Caco-2 (cell line): ENCODE data around the gene SPNS2. TPM values are rescaled to one million over a fixed set of nuclear protein-coding genes. Genes with fewer than 3 reads are reported as not detected.

ENCODE experiments used
- BruUV-seq: library from RNA; stranded (reverse); fragments of 400-500 nt; replicated peaks from 2 replicates; lab custom pipeline; 2021; lab: Mats Ljungman, UMichigan
- CTCF ChIA-PET: fragments of 300-600 bp; sonication (Branson Sonifier 250); formaldehyde crosslinking; loops from one replicate; lab custom pipeline; 2022; ENCODE audit warnings: antibody characterized with exemption; lab: Charles Lee
- POLR2A ChIA-PET: fragments of 300-600 bp; sonication (Branson Sonifier 250); formaldehyde crosslinking; loops from one replicate; lab custom pipeline; 2022; ENCODE audit warnings: antibody characterized with exemption; lab: Charles Lee
- DNase-seq, 2 experiments: peaks; one replicate each; pipeline versions ENCODE4 v3.0.0 to v3.0.0-alpha.2; 2020 to 2022
- H3K27me3 ChIP-seq: replicated peaks from 2 replicates; pipeline ENCODE4 v1.6.0; 2011; ENCODE audit warnings: low read length; ENCODE audit not compliant: control insufficient read depth, insufficient read depth
- H3K36me3 ChIP-seq: 2 replicates; pipeline ENCODE4 v1.5.1; 2011; ENCODE audit warnings: low read length; ENCODE audit not compliant: control insufficient read depth, insufficient read depth
- H3K4me1 ChIP-seq: fragments of 250-450 bp; sonication (Bioruptor Pico); 2 replicates; pipeline ENCODE4 v1.5.1; 2020; ENCODE audit warnings: mild to moderate bottlenecking
- H3K4me3 ChIP-seq: 2 replicates; pipeline ENCODE4 v1.5.1; 2011; ENCODE audit warnings: low read depth, mild to moderate bottlenecking, control low read depth, low read length
- H3K9me3 ChIP-seq: fragments of 250-450 bp; sonication (Bioruptor Pico); 2 replicates; pipeline ENCODE4 v1.5.1; 2020; ENCODE audit warnings: mild to moderate bottlenecking, moderate library complexity
- H3K27ac Mint-ChIP-seq: one replicate; pipeline ENCODE4 v1.8.0; 2022; ENCODE audit warnings: mixed read lengths; ENCODE audit not compliant: unreplicated experiment
- H3K27me3 Mint-ChIP-seq: one replicate; pipeline ENCODE4 v1.8.0; 2022; ENCODE audit warnings: mixed read lengths; ENCODE audit not compliant: insufficient read depth, unreplicated experiment
- H3K36me3 Mint-ChIP-seq: one replicate; pipeline ENCODE4 v1.8.0; 2022; ENCODE audit warnings: mild to moderate bottlenecking, mixed read lengths; ENCODE audit not compliant: insufficient read depth, unreplicated experiment
- H3K4me1 Mint-ChIP-seq: one replicate; pipeline ENCODE4 v1.8.0; 2022; ENCODE audit warnings: low read depth, mixed read lengths; ENCODE audit not compliant: unreplicated experiment
- H3K4me3 Mint-ChIP-seq: one replicate; pipeline ENCODE4 v1.8.0; 2022; ENCODE audit warnings: mild to moderate bottlenecking, moderate library complexity, mixed read lengths; ENCODE audit not compliant: unreplicated experiment
- H3K9me3 Mint-ChIP-seq: one replicate; pipeline ENCODE4 v1.8.0; 2022; ENCODE audit warnings: mixed read lengths; ENCODE audit not compliant: unreplicated experiment
- CTCF ChIP-seq, 2 experiments: fragments of 200-600 bp in 1 of 2; IDR thresholded peaks; 1 replicate in 1 of 2; 2 replicates in 1 of 2; pipeline versions ENCODE4 v1.5.1 to v1.8.0; 2011 to 2022; ENCODE audit warnings: antibody characterized with exemption in 1 of 2, control low read depth in 1 of 2, inconsistent platforms in 1 of 2, low read depth in 1 of 2, low read length in 1 of 2, mild to moderate bottlenecking in 1 of 2, moderate library complexity in 1 of 2; ENCODE audit not compliant: insufficient read depth in 1 of 2, severe bottlenecking in 1 of 2, unreplicated experiment in 1 of 2
- intact Hi-C: fragments of 100-400 bp; cut with micrococcal nuclease; formaldehyde crosslinking; loops from one replicate; pipeline ENCODE4 v1.10.0; 2022; ENCODE audit not compliant: unreplicated experiment
- total RNA-seq: library from RNA; stranded (reverse); gene quantifications from 2 replicates; pipeline ENCODE4 v1.2.3, GENCODE V29; 2022

SPNS2 gene
- total RNA-seq, 1 experiment from 2014 or later: 1.00 TPM

- POLR2A ChIA-PET: interaction anchor here (0.5 kb wide), 1 partner anchor 55 kb away, joined by 3 read pairs; no protein-coding TSS in a partner anchor
- Histone ChIP-seq H3K36me3 (no peaks in the 10 kb centered on the region), H3K27me3 (no peaks in the 10 kb centered on the region), H3K9me3 (no peaks in the 10 kb centered on the region), H3K4me1 (no peaks in the 10 kb centered on the region), H3K4me3 (peak within 1 kb of the TSS; percentile 85)
- Mint-ChIP-seq H3K4me3 (peak within 1 kb of the TSS; percentile 81), H3K27me3 (no peaks in the 10 kb centered on the region), H3K27ac (peak within 1 kb of the TSS; percentile 91), H3K4me1 (peaks cover 7% of the 10 kb centered on the region), H3K36me3 (peaks cover 33% of the 10 kb centered on the region), H3K9me3 (no peaks in the 10 kb centered on the region)
- no TSS peak for BruUV-seq
- CTCF ChIA-PET: interaction anchor here (0.7 kb wide), 2 partner anchors 12 to 134 kb away, joined by 3 to 6 read pairs; no protein-coding TSS in a partner anchor
- no peak for TF ChIP-seq CTCF (IDR thresholded peaks at IDR 0.05; ENCODE audit: insufficient read depth in 1 of 2, low read depth in 1 of 2, low read length in 1 of 2, severe bottlenecking in 1 of 2, unreplicated experiment in 1 of 2)
- DNase-seq: peak; percentile 91
- intact Hi-C loops: no loop called here
Observed at GRCh38 chr17:4554997-4555799, 56.5 kb downstream of the SPNS2 start, which contains the start of gene MYBBP1A. MYBBP1A (minus strand) TSS chr17:4555384; CDS start chr17:4555324, 60 bp downstream.

- peak overlapping the region; percentile 85 for H3K4me3 ChIP-seq
- no peak for TF ChIP-seq CTCF (IDR thresholded peaks at IDR 0.05; ENCODE audit: insufficient read depth in 1 of 2, low read depth in 1 of 2, low read length in 1 of 2, severe bottlenecking in 1 of 2, unreplicated experiment in 1 of 2)
- H3K4me1 Mint-ChIP-seq: peaks cover 7% of the 10 kb centered on the region
- H3K27ac Mint-ChIP-seq: peak overlapping the region; percentile 91
- H3K9me3 Mint-ChIP-seq: no peaks in the 10 kb centered on the region
- no TSS peak for BruUV-seq
- H3K9me3 ChIP-seq: no peaks in the 10 kb centered on the region
- DNase-seq: no peak
- no peaks in the 10 kb centered on the region for H3K27me3 Mint-ChIP-seq
- no peaks in the 10 kb centered on the region for H3K27me3 ChIP-seq
- H3K4me1 ChIP-seq: no peaks in the 10 kb centered on the region
- intact Hi-C loops: no loop called here
- peak overlapping the region; percentile 81 for H3K4me3 Mint-ChIP-seq
- POLR2A ChIA-PET: interaction anchor here (0.5 kb wide), 1 partner anchor 54 kb away, joined by 3 read pairs; no protein-coding TSS in a partner anchor
- CTCF ChIA-PET: interaction anchor here (0.7 kb wide), 2 partner anchors 20 to 135 kb away, joined by 6 to 7 read pairs; no protein-coding TSS in a partner anchor
- peaks cover 28% of the 10 kb centered on the region for H3K36me3 Mint-ChIP-seq
- no peaks in the 10 kb centered on the region for H3K36me3 ChIP-seq
Observed at GRCh38 chr17:4555873-4556759, 57.4 kb downstream of the SPNS2 start.

- Mint-ChIP-seq H3K36me3 (peaks cover 20% of the 10 kb centered on the region), H3K27ac (no peak overlapping the region), H3K27me3 (no peaks in the 10 kb centered on the region), H3K4me3 (no peak overlapping the region), H3K4me1 (peaks cover 7% of the 10 kb centered on the region), H3K9me3 (no peaks in the 10 kb centered on the region)
- Histone ChIP-seq H3K27me3 (no peaks in the 10 kb centered on the region), H3K4me3 (no peak overlapping the region), H3K9me3 (no peaks in the 10 kb centered on the region), H3K36me3 (no peaks in the 10 kb centered on the region), H3K4me1 (no peaks in the 10 kb centered on the region)
- intact Hi-C loops: no loop called here
- no peak for TF ChIP-seq CTCF (IDR thresholded peaks at IDR 0.05; ENCODE audit: insufficient read depth in 1 of 2, low read depth in 1 of 2, low read length in 1 of 2, severe bottlenecking in 1 of 2, unreplicated experiment in 1 of 2)
- POLR2A ChIA-PET: no interaction called here
- no peak for DNase-seq
- BruUV-seq: no TSS peak
- CTCF ChIA-PET: interaction anchor here (0.7 kb wide), 1 partner anchor 20 kb away, joined by 7 read pairs; no protein-coding TSS in a partner anchor
Observed at GRCh38 chr17:4556996-4557395, 58.3 kb downstream of the SPNS2 start.
